ENCODE data around the gene GRK5. TPM values are rescaled to one million over a fixed set of nuclear protein-coding genes. Genes with fewer than 3 reads are reported as not detected.

GRK5 gene
- total RNA-seq, 1 experiment from 2014 or later = 2.3 TPM

DNA sequence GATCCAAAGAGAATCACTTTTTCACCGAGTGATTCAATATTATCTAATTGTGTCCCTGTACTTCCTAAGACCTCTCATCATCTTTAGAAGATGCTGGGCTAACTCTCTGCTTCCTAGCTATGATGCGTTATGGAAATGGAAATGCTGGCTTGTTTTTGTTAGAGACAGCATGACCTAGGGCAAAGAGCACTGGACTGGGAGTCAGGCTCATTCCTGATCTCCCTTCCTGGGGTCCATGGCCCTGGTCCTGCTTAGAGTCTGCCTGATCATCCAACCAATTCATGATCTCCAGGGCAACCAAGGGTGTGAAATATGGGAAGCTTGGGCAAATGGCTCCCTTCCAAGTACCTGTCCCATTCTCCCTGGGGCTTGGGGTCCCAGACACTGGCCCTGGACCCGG lies 198.8 kb downstream of the GRK5 start:
- Mint-ChIP-seq H3K4me1 (no peaks in the 10 kb centered on the region), H3K4me3 (no peak overlapping the region), H3K36me3 (no peaks in the 10 kb centered on the region), H3K27me3 (ENCODE audit: low read depth) (no peaks in the 10 kb centered on the region), H3K27ac (no peak overlapping the region), H3K9me3 (no peaks in the 10 kb centered on the region)
- CTCF ChIA-PET = interaction anchor here (1.3 to 4.4 kb wide), 2 partner anchors 83 to 207 kb away, joined by 4 to 20 read pairs; no protein-coding TSS in a partner anchor
- DNase-seq (ENCODE audit: low spot score) (no peak), ATAC-seq (no peak)
- TF ChIP-seq, protein P1, sequence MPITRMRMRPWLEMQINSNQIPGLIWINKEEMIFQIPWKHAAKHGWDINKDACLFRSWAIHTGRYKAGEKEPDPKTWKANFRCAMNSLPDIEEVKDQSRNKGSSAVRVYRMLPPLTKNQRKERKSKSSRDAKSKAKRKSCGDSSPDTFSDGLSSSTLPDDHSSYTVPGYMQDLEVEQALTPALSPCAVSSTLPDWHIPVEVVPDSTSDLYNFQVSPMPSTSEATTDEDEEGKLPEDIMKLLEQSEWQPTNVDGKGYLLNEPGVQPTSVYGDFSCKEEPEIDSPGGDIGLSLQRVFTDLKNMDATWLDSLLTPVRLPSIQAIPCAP (CRISPR knock-in tag; IDR thresholded peaks at IDR 0.05) = no peak
- TF ChIP-seq MYBL2 (CRISPR knock-in tag; IDR thresholded peaks at IDR 0.05) (no peak), ZNF138 (CRISPR knock-in tag; conservative IDR thresholded peaks at IDR 0.05) (no peak)
- TF ChIP-seq, protein P2, sequence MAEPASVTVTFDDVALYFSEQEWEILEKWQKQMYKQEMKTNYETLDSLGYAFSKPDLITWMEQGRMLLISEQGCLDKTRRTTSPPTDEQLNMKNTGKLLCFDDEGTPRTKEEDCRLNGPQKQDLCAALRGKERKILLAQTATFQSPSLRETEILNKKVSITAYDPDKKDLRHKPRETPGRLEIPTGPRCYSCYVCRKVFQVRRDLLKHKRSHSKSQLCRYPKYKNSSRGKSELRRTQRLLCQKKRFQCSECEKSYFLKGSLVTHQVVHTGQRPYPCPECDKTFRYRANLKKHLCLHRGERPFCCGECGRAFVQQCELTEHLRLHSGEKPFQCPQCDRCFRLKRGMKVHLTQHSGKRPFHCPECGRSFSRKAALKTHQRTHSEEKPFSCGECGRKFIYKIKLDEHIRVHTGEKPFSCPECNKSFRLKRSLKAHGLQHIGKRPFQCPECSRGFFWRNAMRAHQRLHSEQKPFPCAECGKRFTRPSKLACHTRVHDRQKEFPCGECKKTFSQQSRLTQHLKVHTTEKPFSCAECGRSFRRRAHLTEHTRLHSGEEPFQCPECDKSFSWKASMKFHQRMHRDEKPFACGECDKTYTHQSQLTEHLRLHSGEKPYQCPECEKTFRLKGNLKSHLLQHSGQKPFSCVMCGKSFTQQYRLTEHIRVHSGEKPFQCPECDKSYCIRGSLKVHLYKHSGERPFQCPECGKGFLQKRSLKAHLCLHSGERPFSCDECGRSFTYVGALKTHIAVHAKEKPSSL (CRISPR knock-in tag; conservative IDR thresholded peaks at IDR 0.05) = no peak
- TF ChIP-seq, protein P3, sequence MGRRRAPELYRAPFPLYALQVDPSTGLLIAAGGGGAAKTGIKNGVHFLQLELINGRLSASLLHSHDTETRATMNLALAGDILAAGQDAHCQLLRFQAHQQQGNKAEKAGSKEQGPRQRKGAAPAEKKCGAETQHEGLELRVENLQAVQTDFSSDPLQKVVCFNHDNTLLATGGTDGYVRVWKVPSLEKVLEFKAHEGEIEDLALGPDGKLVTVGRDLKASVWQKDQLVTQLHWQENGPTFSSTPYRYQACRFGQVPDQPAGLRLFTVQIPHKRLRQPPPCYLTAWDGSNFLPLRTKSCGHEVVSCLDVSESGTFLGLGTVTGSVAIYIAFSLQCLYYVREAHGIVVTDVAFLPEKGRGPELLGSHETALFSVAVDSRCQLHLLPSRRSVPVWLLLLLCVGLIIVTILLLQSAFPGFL (CRISPR knock-in tag; IDR thresholded peaks at IDR 0.05; ENCODE audit: borderline replicate concordance) = no peak
- TF ChIP-seq, protein P4, sequence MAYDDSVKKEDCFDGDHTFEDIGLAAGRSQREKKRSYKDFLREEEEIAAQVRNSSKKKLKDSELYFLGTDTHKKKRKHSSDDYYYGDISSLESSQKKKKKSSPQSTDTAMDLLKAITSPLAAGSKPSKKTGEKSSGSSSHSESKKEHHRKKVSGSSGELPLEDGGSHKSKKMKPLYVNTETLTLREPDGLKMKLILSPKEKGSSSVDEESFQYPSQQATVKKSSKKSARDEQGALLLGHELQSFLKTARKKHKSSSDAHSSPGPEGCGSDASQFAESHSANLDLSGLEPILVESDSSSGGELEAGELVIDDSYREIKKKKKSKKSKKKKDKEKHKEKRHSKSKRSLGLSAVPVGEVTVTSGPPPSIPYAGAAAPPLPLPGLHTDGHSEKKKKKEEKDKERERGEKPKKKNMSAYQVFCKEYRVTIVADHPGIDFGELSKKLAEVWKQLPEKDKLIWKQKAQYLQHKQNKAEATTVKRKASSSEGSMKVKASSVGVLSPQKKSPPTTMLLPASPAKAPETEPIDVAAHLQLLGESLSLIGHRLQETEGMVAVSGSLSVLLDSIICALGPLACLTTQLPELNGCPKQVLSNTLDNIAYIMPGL (CRISPR knock-in tag; IDR thresholded peaks at IDR 0.05) = no peak
- TF ChIP-seq, protein P5, sequence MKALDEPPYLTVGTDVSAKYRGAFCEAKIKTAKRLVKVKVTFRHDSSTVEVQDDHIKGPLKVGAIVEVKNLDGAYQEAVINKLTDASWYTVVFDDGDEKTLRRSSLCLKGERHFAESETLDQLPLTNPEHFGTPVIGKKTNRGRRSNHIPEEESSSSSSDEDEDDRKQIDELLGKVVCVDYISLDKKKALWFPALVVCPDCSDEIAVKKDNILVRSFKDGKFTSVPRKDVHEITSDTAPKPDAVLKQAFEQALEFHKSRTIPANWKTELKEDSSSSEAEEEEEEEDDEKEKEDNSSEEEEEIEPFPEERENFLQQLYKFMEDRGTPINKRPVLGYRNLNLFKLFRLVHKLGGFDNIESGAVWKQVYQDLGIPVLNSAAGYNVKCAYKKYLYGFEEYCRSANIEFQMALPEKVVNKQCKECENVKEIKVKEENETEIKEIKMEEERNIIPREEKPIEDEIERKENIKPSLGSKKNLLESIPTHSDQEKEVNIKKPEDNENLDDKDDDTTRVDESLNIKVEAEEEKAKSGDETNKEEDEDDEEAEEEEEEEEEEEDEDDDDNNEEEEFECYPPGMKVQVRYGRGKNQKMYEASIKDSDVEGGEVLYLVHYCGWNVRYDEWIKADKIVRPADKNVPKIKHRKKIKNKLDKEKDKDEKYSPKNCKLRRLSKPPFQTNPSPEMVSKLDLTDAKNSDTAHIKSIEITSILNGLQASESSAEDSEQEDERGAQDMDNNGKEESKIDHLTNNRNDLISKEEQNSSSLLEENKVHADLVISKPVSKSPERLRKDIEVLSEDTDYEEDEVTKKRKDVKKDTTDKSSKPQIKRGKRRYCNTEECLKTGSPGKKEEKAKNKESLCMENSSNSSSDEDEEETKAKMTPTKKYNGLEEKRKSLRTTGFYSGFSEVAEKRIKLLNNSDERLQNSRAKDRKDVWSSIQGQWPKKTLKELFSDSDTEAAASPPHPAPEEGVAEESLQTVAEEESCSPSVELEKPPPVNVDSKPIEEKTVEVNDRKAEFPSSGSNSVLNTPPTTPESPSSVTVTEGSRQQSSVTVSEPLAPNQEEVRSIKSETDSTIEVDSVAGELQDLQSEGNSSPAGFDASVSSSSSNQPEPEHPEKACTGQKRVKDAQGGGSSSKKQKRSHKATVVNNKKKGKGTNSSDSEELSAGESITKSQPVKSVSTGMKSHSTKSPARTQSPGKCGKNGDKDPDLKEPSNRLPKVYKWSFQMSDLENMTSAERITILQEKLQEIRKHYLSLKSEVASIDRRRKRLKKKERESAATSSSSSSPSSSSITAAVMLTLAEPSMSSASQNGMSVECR (CRISPR knock-in tag; IDR thresholded peaks at IDR 0.05; ENCODE audit: borderline replicate concordance) = no peak
- TF ChIP-seq, protein P6, sequence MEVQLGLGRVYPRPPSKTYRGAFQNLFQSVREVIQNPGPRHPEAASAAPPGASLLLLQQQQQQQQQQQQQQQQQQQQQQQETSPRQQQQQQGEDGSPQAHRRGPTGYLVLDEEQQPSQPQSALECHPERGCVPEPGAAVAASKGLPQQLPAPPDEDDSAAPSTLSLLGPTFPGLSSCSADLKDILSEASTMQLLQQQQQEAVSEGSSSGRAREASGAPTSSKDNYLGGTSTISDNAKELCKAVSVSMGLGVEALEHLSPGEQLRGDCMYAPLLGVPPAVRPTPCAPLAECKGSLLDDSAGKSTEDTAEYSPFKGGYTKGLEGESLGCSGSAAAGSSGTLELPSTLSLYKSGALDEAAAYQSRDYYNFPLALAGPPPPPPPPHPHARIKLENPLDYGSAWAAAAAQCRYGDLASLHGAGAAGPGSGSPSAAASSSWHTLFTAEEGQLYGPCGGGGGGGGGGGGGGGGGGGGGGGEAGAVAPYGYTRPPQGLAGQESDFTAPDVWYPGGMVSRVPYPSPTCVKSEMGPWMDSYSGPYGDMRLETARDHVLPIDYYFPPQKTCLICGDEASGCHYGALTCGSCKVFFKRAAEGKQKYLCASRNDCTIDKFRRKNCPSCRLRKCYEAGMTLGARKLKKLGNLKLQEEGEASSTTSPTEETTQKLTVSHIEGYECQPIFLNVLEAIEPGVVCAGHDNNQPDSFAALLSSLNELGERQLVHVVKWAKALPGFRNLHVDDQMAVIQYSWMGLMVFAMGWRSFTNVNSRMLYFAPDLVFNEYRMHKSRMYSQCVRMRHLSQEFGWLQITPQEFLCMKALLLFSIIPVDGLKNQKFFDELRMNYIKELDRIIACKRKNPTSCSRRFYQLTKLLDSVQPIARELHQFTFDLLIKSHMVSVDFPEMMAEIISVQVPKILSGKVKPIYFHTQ (CRISPR knock-in tag; IDR thresholded peaks at IDR 0.05) = no peak
- POLR2A ChIA-PET = interaction anchor here (0.5 kb wide), 1 partner anchor 45 kb away, joined by 3 read pairs; no protein-coding TSS in a partner anchor

DNA sequence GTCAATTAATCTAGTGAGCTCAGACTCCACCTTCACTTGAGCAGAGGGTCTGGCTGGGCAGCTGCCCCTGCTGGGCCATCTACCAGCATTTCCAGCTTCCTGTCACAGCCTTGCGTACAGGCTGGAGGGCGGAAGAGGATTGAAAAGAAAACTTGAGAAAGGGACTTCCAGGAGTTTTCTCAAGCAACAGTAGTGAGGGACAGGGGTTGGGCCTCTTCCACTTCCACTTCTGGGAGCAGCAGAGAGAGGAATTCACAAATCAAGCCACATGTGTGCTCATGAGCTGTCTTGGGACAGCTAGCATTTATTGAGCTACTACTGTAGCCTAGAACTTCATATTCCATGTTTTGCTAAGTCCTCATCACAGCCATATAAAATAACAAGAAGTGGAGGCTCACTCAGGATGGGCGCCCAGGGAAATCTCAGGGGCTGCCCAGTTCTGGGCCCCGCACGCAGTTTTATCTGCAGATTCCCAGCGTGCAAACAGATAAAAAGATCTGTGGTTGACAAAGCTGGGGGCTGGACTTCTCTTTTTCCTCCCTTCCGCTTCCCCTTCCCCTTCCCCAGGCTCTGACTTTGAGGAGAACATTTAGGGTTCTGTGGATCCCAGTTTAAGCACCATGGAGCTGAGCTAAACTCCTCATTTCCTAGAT lies 199.4 kb downstream of the GRK5 start:
- Mint-ChIP-seq H3K9me3 (no peaks in the 10 kb centered on the region), H3K27ac (no peak overlapping the region; the same call in 1 of the 2 replicates), H3K36me3 (no peaks in the 10 kb centered on the region), H3K4me1 (no peaks in the 10 kb centered on the region), H3K4me3 (no peak overlapping the region), H3K27me3 (ENCODE audit: low read depth) (no peaks in the 10 kb centered on the region)
- no peak for DNase-seq (ENCODE audit: low spot score)
- ATAC-seq = no peak
- POLR2A ChIA-PET = interaction anchor here (0.5 kb wide), 1 partner anchor 45 kb away, joined by 3 read pairs; no protein-coding TSS in a partner anchor
- CTCF ChIA-PET = interaction anchor here (1.3 to 4.4 kb wide), 2 partner anchors 83 to 208 kb away, joined by 4 to 20 read pairs; no protein-coding TSS in a partner anchor
- TF ChIP-seq ZNF423 (CRISPR knock-in tag; IDR thresholded peaks at IDR 0.05) (no peak), NR2C2 (CRISPR knock-in tag; IDR thresholded peaks at IDR 0.05) (no peak), NFE2L1 (CRISPR knock-in tag; IDR thresholded peaks at IDR 0.05) (no peak), GABPB1 (CRISPR knock-in tag; IDR thresholded peaks at IDR 0.05) (no peak)
- TF ChIP-seq, protein P7, sequence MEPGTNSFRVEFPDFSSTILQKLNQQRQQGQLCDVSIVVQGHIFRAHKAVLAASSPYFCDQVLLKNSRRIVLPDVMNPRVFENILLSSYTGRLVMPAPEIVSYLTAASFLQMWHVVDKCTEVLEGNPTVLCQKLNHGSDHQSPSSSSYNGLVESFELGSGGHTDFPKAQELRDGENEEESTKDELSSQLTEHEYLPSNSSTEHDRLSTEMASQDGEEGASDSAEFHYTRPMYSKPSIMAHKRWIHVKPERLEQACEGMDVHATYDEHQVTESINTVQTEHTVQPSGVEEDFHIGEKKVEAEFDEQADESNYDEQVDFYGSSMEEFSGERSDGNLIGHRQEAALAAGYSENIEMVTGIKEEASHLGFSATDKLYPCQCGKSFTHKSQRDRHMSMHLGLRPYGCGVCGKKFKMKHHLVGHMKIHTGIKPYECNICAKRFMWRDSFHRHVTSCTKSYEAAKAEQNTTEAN (CRISPR knock-in tag; IDR thresholded peaks at IDR 0.05) = no peak
